Gastrocnemius medialis (tissue), 4 donors: ENCODE results near the gene KCNK4. TPM values are rescaled to one million over a fixed set of nuclear protein-coding genes. Genes with fewer than 3 reads are reported as not detected.

Experiments
- ATAC-seq, 2 donors: fragments of 150-250 bp; one replicate each; pipeline ENCODE4 v1.9.1; 2016
- DNase-seq, 2 donors: peaks; one replicate each; pipeline ENCODE4 v3.0.0-alpha.2; 2019
- H3K27ac ChIP-seq, 4 donors: fragments of 200-600 bp; sonication (generic); 1 replicate in 1 of 4; 2 replicates in 3 of 4; pipeline ENCODE4 v1.5.1; 2016 to 2018; ENCODE audit warnings: mild to moderate bottlenecking in 2 of 4, moderate library complexity in 1 of 4
- H3K27me3 ChIP-seq, 3 donors: fragments of 200-600 bp; sonication (generic) in 2 of 3; 1 replicate in 1 of 3; 2 replicates in 2 of 3; pipeline versions ENCODE4 v1.5.1 to v1.6.0; 2016 to 2019; ENCODE audit warnings: mild to moderate bottlenecking in 1 of 3, moderate library complexity in 1 of 3
- H3K36me3 ChIP-seq, 2 donors: fragments of 200-600 bp; sonication (generic) in 1 of 2; one replicate each; pipeline ENCODE4 v1.5.1; 2017 to 2018
- H3K4me1 ChIP-seq, 2 donors: fragments of 200-600 bp; sonication (generic) in 1 of 2; one replicate each; pipeline ENCODE4 v1.5.1; 2016 to 2017; ENCODE audit warnings: mild to moderate bottlenecking in 2 of 2
- H3K4me3 ChIP-seq, 4 donors: fragments of 200-600 bp; sonication (generic) in 3 of 4; 1 replicate in 1 of 4; 2 replicates in 3 of 4; pipeline ENCODE4 v1.5.1; 2016 to 2019; ENCODE audit warnings: mild to moderate bottlenecking in 2 of 4
- H3K9me3 ChIP-seq, 3 donors: fragments of 200-600 bp; sonication (generic) in 2 of 3; 1 replicate in 1 of 3; 2 replicates in 2 of 3; pipeline ENCODE4 v1.5.1; 2016 to 2019
- POLR2A ChIP-seq, 2 donors: fragments of 450-650 bp; IDR thresholded peaks; one replicate each; pipeline ENCODE4 v1.6.1; 2017; ENCODE audit warnings: antibody characterized with exemption in 2 of 2, mild to moderate bottlenecking in 2 of 2, moderate library complexity in 2 of 2
- in situ Hi-C, 4 donors: fragments of 200-750 bp; cut with MboI; loops; one replicate each; pipeline versions ENCODE4 v1.15.0 to v1.8.0; 2017; ENCODE audit warnings: low sequenced_read_pairs in 4 of 4
- intact Hi-C: fragments of 100-400 bp; cut with DNase I; formaldehyde crosslinking; loops from one replicate; pipeline ENCODE4 v1.15.1; 2023; ENCODE audit warnings: low total_unique reads
- total RNA-seq, 4 donors: library from RNA; depleted of rRNA; stranded (reverse); fragments of >200 nt; gene quantifications; one replicate each; pipeline versions ENCODE4 v1.1.0 to v1.2.3, GENCODE V29; 2016
- TF ChIP-seq, protein P1 (sequence below), 5 experiments: fragments of 450-650 bp in 3 of 5; fragments of 200-600 bp in 2 of 5; sonication (generic) in 2 of 5; IDR thresholded peaks in 4 of 5; conservative IDR thresholded peaks in 1 of 5; 1 replicate in 4 of 5; 2 replicates in 1 of 5; pipeline ENCODE4 v1.5.1; 2016 to 2019; ENCODE audit warnings: antibody characterized with exemption in 5 of 5, mild to moderate bottlenecking in 3 of 5, moderate library complexity in 3 of 5

Gene KCNK4
- total RNA-seq, 4 donors from 2014 or later = not detected

GRCh38 chr11:64344787-64345186 is 53.7 kb downstream of the KCNK4 start:
- Histone ChIP-seq H3K9me3 (no peaks in the 10 kb centered on the region), H3K4me1 (peaks cover 0 to 4% of the 10 kb centered on the region in 2 donors), H3K36me3 (no peaks in the 10 kb centered on the region), H3K4me3 (no peak overlapping the region), H3K27ac (no peak overlapping the region), H3K27me3 (no peaks in the 10 kb centered on the region)
- TF ChIP-seq, protein P1, sequence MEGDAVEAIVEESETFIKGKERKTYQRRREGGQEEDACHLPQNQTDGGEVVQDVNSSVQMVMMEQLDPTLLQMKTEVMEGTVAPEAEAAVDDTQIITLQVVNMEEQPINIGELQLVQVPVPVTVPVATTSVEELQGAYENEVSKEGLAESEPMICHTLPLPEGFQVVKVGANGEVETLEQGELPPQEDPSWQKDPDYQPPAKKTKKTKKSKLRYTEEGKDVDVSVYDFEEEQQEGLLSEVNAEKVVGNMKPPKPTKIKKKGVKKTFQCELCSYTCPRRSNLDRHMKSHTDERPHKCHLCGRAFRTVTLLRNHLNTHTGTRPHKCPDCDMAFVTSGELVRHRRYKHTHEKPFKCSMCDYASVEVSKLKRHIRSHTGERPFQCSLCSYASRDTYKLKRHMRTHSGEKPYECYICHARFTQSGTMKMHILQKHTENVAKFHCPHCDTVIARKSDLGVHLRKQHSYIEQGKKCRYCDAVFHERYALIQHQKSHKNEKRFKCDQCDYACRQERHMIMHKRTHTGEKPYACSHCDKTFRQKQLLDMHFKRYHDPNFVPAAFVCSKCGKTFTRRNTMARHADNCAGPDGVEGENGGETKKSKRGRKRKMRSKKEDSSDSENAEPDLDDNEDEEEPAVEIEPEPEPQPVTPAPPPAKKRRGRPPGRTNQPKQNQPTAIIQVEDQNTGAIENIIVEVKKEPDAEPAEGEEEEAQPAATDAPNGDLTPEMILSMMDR (IDR thresholded peaks at IDR 0.05 in 4 of 5, conservative IDR thresholded peaks at IDR 0.05 in 1 of 5) = no peak
- intact Hi-C loops = loop anchor here (5.0 kb wide), 1 partner anchor 37 kb away; the partner anchor contains the start of gene ESRRA
- DNase-seq (no peak), ATAC-seq (no peak)
- in situ Hi-C loops = no loop called here

GRCh38 chr11:64347193-64347867 is 56.2 kb downstream of the KCNK4 start:
- DNase-seq = no peak
- no peak for ATAC-seq
- H3K4me3 ChIP-seq = no peak overlapping the region
- H3K27me3 ChIP-seq = no peaks in the 10 kb centered on the region
- H3K36me3 ChIP-seq = no peaks in the 10 kb centered on the region
- no peaks in the 10 kb centered on the region for H3K9me3 ChIP-seq
- in situ Hi-C loops = no loop called here
- no peaks in the 10 kb centered on the region for H3K4me1 ChIP-seq
- intact Hi-C loops = no loop called here
- TF ChIP-seq, protein P1 (IDR thresholded peaks at IDR 0.05 in 4 of 5, conservative IDR thresholded peaks at IDR 0.05 in 1 of 5) = no peak
- no peak for TF ChIP-seq POLR2A (IDR thresholded peaks at IDR 0.05)
- no peak overlapping the region for H3K27ac ChIP-seq

DNA sequence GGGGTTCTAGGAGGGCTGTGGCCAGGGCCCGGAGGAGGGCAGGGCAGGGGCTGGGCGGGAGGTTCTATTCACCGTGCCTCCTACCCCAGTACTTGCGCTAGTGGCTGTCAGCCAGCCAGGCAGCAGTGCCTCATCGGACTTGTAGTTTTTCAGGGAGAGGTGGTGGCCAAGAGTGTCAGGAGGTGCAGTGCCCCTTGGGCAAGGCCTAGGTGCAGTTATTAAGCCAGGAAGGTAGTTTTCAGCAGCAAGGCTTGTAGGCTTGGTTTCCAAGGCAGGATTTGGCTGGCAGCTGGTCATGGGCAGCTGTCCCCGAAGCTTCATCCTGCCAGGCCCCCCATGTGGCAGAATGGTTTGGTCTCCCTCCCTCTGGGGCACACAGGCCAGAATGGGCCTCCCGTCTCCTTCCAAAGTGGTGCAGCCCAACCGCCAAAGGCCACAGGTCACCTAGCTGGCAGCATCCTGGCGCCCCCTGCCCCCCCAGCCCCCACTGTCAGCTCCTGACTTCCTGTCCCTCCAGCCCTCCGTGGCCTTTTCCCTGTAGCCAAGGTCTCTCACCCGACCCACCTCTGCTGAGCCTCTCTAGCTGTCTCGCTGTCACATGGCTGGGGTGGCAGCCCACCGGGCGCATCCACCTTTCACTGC is 57.4 kb downstream of the KCNK4 start:
- no peak overlapping the region for H3K4me3 ChIP-seq
- no peaks in the 10 kb centered on the region for H3K4me1 ChIP-seq
- peaks cover 0 to 7% (median 5%) of the 10 kb centered on the region in 3 donors for H3K27me3 ChIP-seq
- DNase-seq (no peak), ATAC-seq (no peak)
- H3K27ac ChIP-seq = no peak overlapping the region
- no peaks in the 10 kb centered on the region for H3K36me3 ChIP-seq
- no peaks in the 10 kb centered on the region for H3K9me3 ChIP-seq
- TF ChIP-seq, protein P1 (IDR thresholded peaks at IDR 0.05 in 4 of 5, conservative IDR thresholded peaks at IDR 0.05 in 1 of 5) = no peak
- TF ChIP-seq POLR2A (IDR thresholded peaks at IDR 0.05) = no peak
- in situ Hi-C loops (no loop called here), intact Hi-C loops (no loop called here)

- intact Hi-C loops = no loop called here
- DNase-seq (no peak), ATAC-seq (no peak)
- TF ChIP-seq POLR2A (IDR thresholded peaks at IDR 0.05) = no peak
- TF ChIP-seq, protein P1 (IDR thresholded peaks at IDR 0.05 in 4 of 5, conservative IDR thresholded peaks at IDR 0.05 in 1 of 5) = no peak
- Histone ChIP-seq H3K27me3 (peaks cover 0 to 7% (median 5%) of the 10 kb centered on the region in 3 donors), H3K9me3 (no peaks in the 10 kb centered on the region), H3K4me3 (no peak overlapping the region), H3K4me1 (no peaks in the 10 kb centered on the region), H3K36me3 (no peaks in the 10 kb centered on the region), H3K27ac (no peak overlapping the region)
- in situ Hi-C loops = no loop called here
These were observed 57.9 kb downstream of the KCNK4 start for GRCh38 chr11:64349025-64349387.
